ENCODE data around the gene PCNT. TPM values are rescaled to one million over a fixed set of nuclear protein-coding genes. Genes with fewer than 3 reads are reported as not detected.

The PCNT gene
- total and polyA plus RNA-seq, 2 of the 8 experiments (the other 6 are each of a cell fraction or from before 2014, with no cell fraction given) = 9.9 to 45.1 TPM

- no peak for TF ChIP-seq CHD7 (IDR thresholded peaks at IDR 0.05; ENCODE audit: insufficient replicate concordance, low read length)
- no peak for TF ChIP-seq EZH2 (IDR thresholded peaks at IDR 0.05; ENCODE audit: low read depth, low read length, severe bottlenecking)
Observed at GRCh38 chr21:46399686-46400085, 75.7 kb downstream of the PCNT start (continued).
